GM21619 (cell line): ENCODE results near the gene ARID3A.
"Not testable (repeated sequence)": the region's sequence is repeated elsewhere in the genome, so short reads cannot be mapped to it uniquely, and the experiment has no call there.

Experiments
- ATAC-seq: cut with Tn5 transposase; IDR thresholded peaks from one replicate; pipeline ENCODE4 v1.9.1; 2021; ENCODE audit not compliant: unreplicated experiment

Gene ARID3A

DNA sequence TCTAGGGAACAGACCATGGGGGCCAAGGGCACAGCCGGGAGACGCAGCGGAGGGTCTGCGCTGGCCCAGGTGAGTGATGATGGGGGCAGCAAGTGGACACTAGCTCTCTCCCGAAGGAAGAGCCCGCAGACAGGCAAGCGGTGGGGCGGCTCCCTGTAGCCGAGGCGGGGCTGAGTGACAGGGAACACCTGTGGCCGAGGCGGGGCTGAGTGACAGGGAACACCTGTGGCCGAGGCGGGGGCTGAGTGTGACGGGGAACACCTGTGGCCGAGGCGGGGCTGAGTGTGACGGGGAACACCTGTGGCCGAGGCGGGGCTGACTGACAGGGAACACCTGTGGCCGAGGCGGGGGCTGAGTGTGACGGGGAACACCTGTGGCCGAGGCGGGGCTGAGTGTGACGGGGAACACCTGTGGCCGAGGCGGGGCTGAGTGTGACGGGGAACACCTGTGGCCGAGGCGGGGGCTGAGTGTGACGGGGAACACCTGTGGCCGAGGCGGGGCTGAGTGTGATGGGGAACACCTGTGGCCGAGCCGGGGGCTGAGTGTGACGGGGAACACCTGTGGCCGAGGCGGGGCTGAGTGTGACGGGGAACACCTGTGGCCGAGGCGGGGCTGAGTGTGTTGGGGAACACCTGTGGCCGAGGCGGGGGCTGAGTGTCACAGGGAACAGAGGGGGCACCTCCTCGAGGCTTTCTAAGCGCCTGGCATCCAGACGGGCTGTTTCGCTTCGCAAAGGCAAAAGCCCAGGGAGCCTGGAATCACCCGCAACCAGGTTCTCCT is 34.2 kb upstream of the ARID3A start:
- not testable (repeated sequence) for ATAC-seq

DNA sequence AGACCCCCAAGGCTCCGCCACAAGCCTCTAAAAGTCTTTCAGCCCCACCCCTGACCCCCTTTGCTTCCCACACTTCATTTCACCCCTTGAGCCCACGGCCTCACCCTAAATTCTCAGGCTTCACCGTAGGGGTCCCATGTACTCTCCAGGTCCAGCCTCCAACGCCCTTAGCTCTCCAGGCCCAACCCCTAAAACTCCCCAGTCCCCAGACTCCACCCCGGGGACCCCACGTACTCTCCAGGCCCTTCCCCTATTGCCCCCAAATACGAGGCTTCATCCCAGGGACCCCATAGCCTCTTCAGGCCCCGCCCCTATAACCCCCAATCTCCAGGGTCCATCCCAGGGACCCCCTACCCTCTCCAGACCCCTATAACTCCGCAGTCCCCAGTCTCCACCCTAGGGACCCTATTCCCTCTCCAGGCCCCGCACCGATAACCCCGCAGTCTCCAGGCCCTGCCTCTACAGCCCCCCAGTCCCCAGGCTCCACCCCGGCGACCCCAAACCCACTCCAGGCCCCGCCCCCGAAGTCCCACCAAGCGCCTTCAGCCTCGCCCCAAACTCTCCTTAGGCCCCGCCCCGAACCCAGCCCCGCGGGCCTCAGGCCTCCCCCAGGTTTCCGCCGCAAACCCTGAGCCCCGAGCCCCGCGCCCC is 33.5 kb upstream of the ARID3A start:
- no peak for ATAC-seq

GRCh38 chr19:892894-893689 is 32.7 kb upstream of the ARID3A start, which contains the start of the genes MED16 and RNU6-9:
MED16 (minus strand) TSS chr19:893187; CDS start chr19:891131, 2,056 bp downstream.
RNU6-9 (plus strand) TSS chr19:893484.
- peak; percentile 73 for ATAC-seq

DNA sequence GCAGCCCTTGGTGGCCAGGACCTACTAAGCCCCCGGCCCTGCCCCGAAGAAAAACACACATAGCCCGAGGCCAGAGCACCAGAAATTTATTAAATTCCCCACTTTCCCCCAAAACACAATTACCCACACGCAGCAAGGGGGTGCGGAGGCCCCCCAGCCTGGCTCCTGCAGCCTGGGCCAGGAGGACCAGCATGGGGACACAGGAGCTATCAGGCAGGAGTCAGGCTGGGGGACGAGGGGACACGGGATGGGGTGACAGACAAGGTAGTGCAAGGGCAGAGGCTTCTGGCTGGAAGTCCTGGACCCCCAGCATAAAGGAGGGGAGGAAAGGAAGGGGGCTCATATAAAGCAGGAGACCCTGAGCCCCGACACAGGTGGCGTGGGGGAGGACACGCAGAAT is 29.4 kb upstream of the ARID3A start:
- ATAC-seq: no peak

DNA sequence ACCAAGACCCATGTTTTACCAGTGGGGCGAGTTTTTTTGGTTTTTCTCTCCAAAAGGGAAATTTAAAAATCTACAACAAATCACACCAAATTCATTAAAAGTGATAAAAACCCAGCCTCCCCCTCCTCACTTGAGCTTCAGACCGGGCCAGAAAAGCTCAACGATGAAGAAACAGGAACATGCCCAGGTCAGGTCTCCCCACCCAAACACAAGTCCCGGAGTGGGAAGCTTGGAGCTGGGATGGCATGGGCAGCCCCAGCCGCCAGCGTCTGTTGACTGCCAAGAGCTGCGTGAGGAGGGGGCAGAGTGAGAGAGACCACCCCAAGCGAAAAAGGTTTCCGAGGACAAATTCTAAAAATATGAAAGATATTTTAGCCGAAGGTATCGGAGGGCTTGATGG is 28.8 kb upstream of the ARID3A start:
- no peak for ATAC-seq

- ATAC-seq: no peak
Observed at GRCh38 chr19:897442-898039, 28.3 kb upstream of the ARID3A start.

DNA sequence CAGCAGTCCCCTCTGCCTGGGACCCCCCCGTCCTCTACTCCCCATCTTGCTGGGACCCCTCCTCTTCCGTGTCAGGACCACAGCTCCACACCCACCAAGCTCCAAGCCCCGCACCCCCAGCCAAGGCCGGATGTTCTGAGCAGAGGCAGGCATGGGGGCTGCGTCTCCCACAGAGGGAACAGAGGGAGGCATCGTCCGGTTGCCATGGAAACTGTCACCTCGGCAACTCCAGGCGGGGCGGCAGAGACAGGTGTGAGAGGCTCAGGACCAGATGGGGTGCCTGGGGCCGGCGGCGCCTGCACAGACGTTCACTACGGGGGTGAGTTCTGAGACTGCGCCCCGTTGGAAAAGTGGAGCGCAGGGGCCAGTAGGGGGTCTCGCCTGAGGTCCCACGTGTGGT is 27.2 kb upstream of the ARID3A start:
- ATAC-seq: no peak

DNA sequence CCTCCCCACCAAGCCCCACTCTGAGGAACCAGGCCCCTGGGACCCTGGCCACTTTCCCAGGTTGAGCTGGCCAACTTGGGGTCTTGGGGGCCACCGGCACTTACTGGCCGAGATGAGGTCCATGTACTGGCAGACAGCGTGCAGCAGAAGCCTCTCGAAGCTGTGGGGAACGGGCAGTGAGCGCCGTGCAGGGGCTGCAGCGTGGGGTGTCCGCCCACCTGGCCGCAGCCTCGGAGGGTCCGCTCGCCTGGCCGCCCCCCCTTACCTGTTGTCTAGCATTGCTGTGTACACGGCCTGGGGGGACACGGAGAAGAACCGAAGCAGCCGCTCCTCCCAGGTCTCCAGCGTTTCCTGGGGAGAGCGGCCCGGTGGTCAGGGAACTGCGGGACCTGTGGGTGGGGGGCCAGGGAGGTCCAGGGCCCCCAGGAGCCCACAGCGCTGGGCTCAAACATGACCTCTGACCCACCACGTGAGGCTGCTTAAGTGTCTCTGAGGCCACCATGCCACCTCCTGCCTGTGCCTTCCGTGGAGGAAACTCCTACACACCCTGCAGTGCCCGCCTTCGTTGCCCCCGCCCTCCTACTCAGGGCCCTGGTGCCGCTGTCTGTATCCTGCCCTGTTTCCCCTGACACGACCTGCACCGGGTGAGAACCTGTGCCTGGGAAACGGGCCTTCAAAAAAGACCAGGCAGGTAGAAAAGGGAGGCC is 26.3 kb upstream of the ARID3A start:
- ATAC-seq: no peak

DNA sequence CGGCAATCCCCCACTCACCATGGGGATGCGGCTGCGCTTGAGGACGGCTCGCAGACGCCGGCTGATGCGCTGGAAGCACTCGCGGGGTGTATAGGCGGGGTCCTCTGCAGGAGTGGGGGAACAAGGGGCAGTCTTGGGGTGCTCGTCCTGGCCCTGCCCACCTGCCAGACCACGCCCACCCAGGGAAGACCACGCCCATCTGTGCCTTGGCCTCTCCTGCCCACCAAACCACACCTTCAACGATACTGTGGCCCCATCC is 25.9 kb upstream of the ARID3A start:
- no peak for ATAC-seq

DNA sequence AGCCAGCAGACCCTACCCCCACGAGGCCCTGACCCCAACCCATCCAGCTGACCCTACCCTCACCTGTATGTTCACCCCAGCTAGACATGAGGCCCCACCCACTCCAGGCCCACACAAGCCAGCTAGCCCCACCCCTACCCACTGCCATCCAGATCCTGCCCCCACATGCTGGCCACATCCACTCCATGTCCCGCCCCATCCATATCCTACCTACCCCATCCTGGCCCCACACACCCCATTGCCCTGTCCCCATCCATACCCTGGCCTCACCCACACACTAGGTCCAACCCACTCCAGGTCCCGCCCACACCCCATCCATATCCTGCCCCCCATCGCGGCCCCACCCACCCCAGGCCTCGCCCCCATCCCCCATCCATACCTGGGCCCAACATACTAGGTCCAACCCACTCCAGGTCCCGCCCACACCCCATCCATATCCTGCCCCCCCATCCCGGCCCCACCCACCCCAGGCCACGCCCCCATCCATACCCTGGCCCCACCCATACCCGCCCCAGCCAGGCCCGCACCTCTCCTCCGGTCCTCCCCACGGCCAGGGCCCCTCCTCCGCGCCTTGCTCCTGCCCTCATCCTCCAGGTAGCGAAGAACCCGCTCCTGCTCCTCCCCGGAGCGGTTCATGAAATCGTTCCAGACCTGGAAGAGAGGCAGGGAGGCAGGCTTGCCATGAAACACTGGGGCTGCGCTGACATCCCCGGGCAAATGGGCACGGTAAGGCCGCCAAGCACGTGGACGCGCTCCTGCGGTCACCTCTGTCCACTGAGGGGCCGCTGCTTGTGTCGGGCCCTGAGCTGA is 25.3 kb upstream of the ARID3A start:
- ATAC-seq: no peak

DNA sequence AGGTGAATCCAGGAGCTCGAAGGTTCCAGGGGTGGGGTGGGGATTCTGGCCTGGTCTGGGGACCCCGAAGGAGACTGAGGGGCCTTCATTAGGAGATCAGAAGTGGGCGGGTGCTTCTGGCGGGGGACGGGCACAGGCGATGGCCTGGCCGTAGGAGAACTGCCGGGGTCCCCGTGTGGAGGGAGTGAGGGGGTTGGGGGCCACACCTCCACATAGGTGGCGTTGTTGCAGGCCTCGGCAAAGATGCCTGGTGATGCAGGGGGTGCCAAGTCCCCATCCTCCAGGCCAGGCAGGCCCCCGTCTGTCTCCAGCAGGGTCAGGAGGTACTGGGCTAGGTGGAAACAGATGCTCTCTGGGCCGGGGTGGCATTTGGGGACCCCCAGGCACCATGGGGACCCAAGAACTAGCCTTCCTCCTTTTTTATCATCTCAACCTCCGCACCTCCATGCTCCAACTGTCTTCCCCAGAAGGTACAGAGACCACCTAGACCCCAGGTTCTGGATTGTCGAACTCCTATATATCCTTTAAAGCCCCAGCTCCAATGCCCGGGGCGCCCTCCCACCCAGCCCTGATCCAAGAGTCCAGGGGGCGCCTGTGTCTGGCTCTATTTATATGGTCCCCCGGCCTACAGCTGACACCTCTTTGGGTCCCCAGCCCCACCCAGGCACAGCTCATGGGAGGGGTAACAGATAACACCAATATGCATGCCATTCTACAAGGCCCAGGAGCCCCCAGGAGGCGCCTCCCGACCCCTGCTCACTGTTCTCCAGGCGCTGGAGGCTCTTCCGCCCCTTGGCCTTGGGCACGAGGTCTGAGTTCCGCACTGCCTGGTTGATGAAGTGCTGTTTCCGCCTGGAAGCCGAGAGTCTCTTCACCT is 24.4 kb upstream of the ARID3A start:
- no peak for ATAC-seq

DNA sequence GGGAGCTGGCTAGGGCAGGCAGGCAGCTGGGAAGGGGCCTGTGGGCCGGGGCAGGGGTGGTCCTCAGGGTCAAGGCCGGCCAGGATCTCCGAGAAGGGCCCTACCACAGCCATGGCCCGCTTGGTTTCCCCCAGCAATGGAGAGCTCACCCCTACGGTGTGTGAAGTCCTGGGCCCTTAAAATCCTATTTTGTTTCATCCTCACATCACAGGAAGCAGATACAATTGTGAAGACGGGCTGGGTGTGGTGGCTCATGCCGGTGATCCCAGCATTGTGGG is 23.8 kb upstream of the ARID3A start:
- ATAC-seq: no peak

DNA sequence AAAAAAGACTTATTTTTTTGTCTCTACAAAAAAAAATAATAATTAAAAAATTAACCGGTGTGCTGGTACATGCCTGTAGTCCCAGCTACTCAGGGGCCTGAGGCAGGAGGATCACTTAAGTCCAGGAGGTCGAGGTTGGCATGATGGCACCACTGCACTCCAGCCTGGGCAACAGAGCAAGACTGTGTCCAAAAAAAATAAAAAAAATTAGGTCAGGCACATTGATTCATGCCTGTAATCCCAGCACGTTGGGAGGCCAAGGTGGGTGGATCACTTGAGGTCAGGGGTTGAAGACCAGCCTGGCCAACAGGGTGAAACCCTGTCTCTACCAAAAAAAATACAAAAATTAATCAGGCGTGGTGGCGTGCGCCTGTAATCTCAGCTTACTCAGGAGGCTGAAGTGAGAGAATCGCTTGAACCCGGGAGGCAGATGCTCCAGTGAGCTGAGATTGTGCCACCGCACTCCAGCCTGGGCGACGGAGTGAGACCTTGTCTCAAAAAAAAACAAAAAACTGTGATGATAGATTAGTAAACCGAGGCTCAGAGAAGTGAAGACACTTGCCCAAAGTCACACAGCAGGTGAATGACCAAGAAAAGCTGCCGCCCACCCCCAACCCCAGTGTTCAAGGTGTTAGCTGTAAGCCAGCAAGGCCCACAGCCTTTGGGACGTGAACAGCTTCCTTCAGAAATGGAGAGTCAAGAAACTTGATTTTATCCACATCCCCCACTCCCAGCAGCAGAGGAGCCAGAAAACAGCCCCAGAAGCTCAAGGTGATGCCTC is 23.2 kb upstream of the ARID3A start:
- ATAC-seq: no peak

GRCh38 chr19:903266-903797 is 22.5 kb upstream of the ARID3A start:
- ATAC-seq: no peak

DNA sequence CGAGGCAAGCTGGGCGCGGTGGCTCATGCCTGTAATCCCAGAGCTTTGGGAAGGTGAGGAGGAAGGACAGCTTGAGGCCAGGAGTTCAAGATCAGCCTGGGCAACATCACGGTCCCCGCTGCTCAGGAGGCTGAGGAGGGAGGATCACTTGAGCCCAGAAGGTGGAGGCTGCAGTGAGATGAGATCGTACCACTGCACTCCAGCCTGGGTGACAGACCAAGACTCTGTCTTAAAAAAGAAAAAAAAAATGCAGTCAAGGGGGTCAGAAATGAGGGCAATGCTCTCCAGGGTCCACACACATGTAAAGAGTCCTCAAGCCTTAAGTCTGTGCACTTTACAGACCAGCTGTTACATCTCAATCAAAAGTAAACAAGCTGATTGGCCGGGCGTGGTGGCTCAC is 21.3 kb upstream of the ARID3A start:
- no peak for ATAC-seq

GRCh38 chr19:906480-906879 is 19.4 kb upstream of the ARID3A start:
- no peak for ATAC-seq

GRCh38 chr19:907183-907853 is 18.5 kb upstream of the ARID3A start:
- no peak for ATAC-seq
